IMR-90 (cell line): ENCODE data around the gene STON2.

ENCODE experiments used
- BHLHE40 ChIP-seq: fragments of 150-350 bp; IDR thresholded peaks from 2 replicates; pipeline ENCODE4 v1.6.1; 2016; ENCODE audit warnings: mild to moderate bottlenecking, low read depth, low read length
- CEBPB ChIP-seq: IDR thresholded peaks from 2 replicates; pipeline ENCODE4 v1.6.1; 2012; ENCODE audit warnings: low read depth, low read length, improper control_type of control experiment
- CHD1 ChIP-seq: IDR thresholded peaks from 2 replicates; pipeline ENCODE4 v1.6.1; 2012; ENCODE audit warnings: low read depth, low read length, improper control_type of control experiment
- MXI1 ChIP-seq: IDR thresholded peaks from 2 replicates; pipeline ENCODE4 v1.6.1; 2012; ENCODE audit warnings: low read depth, mild to moderate bottlenecking, low read length, moderate library complexity, borderline replicate concordance
- POLR2A ChIP-seq: IDR thresholded peaks from 2 replicates; pipeline ENCODE4 v1.6.1; 2012; ENCODE audit warnings: mild to moderate bottlenecking, low read depth, low read length
- RAD21 ChIP-seq: IDR thresholded peaks from 2 replicates; pipeline ENCODE4 v1.6.1; 2012; ENCODE audit warnings: low read length, improper control_type of control experiment
- RCOR1 ChIP-seq: IDR thresholded peaks from 2 replicates; pipeline ENCODE4 v1.6.1; 2012; ENCODE audit warnings: mild to moderate bottlenecking, low read length, improper control_type of control experiment; ENCODE audit not compliant: insufficient replicate concordance
- RFX5 ChIP-seq: IDR thresholded peaks from 2 replicates; pipeline ENCODE4 v1.8.0; 2012; ENCODE audit warnings: low read depth, mild to moderate bottlenecking, low read length, moderate library complexity
- SMC3 ChIP-seq: fragments of 150-350 bp; IDR thresholded peaks from 2 replicates; pipeline ENCODE4 v1.6.1; 2016; ENCODE audit warnings: low read depth, mild to moderate bottlenecking, antibody characterized with exemption, low read length, moderate library complexity
- TF ChIP-seq, protein P1 (sequence below): conservative IDR thresholded peaks from 2 replicates; pipeline ENCODE4 v1.5.1; 2012; ENCODE audit warnings: mild to moderate bottlenecking, low read depth, low read length, improper control_type of control experiment
- TF ChIP-seq, protein P2 (sequence below): fragments of 150-350 bp; IDR thresholded peaks from 2 replicates; pipeline ENCODE4 v1.6.1; 2017; ENCODE audit warnings: mild to moderate bottlenecking, antibody characterized with exemption, low read length, low read depth

DNA sequence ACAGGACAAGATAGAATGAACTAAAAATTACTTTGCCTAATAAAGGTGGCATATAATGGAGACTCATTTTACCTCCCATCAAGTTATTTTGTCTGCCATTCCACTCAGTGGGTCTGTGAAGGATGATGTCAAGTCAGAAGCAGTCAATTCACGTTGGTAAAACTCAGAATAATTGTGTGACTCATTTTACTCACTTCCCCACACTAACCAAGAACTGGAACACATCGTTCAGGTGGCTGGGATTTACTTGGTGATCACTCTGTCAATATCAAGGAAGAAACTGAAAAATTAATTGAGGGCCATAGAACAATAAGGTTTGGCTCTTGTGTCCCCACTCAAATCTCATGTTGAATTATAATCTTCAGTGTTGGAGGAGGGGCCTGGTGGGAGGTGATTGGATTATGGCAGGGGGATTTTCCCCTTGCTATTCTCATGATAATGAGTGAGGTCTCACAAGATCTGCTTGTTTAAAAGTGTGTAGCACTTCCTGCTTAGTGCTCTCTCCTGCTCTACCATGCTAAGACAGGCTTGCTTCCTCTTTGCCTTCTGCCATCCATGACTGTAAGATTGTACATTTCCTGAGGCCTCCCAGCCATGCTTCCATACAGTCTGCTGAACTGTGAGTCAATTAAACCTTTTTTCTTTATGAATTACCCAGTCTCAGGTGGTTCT lies 143.7 kb downstream of the STON2 start:
- TF ChIP-seq, protein P1, sequence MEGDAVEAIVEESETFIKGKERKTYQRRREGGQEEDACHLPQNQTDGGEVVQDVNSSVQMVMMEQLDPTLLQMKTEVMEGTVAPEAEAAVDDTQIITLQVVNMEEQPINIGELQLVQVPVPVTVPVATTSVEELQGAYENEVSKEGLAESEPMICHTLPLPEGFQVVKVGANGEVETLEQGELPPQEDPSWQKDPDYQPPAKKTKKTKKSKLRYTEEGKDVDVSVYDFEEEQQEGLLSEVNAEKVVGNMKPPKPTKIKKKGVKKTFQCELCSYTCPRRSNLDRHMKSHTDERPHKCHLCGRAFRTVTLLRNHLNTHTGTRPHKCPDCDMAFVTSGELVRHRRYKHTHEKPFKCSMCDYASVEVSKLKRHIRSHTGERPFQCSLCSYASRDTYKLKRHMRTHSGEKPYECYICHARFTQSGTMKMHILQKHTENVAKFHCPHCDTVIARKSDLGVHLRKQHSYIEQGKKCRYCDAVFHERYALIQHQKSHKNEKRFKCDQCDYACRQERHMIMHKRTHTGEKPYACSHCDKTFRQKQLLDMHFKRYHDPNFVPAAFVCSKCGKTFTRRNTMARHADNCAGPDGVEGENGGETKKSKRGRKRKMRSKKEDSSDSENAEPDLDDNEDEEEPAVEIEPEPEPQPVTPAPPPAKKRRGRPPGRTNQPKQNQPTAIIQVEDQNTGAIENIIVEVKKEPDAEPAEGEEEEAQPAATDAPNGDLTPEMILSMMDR = no peak
- TF ChIP-seq BHLHE40 = no peak
- no peak for TF ChIP-seq RAD21
- no peak for TF ChIP-seq CEBPB
- TF ChIP-seq POLR2A = no peak
- TF ChIP-seq RFX5 = no peak
- no peak for TF ChIP-seq RCOR1
- TF ChIP-seq, protein P2, sequence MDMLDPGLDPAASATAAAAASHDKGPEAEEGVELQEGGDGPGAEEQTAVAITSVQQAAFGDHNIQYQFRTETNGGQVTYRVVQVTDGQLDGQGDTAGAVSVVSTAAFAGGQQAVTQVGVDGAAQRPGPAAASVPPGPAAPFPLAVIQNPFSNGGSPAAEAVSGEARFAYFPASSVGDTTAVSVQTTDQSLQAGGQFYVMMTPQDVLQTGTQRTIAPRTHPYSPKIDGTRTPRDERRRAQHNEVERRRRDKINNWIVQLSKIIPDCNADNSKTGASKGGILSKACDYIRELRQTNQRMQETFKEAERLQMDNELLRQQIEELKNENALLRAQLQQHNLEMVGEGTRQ = no peak
- TF ChIP-seq SMC3 = no peak
- no peak for TF ChIP-seq CHD1
- no peak for TF ChIP-seq MXI1
